CD4-positive, alpha-beta T cell treated with Interleukin-1 beta for 1 hour (primary cell): ENCODE data around the gene MAP7.

Experiments
- DNase-seq, 2 donors: peaks; one replicate each; pipeline ENCODE4 v3.0.0-alpha.2; 2020 to 2022

MAP7 gene

GRCh38 chr6:136370988-136371728, 179.1 kb downstream of the MAP7 start:
- no peak for DNase-seq

DNA sequence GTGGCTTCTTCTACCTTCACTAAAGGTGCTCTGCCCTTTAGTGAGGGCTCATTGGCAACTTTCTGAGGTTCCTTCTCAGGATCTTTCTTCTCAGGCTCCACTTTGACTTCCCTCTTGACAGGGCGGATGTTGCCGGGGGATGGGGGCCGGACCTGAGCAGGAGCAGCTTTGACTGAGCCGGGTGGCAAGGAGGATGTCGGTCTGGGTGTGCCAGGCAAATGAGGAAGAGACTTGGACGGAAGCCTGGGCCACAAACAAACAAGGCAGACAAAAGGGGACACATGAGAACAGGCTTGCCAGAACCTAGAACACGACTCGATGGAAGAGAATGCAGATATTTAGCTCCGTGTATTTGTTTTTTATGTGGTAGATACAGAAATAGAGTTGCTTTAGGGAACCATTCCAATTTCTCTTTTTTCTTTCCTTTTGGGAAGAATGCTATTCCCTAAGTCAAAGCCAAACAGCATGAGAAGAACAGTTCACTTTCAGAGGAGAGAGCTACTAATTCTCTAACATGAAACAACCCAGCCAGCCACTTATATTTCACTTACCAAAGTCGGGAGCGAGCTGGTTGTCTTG, 184.4 kb downstream of the MAP7 start:
- DNase-seq: peak; percentile 4 to 63

- no peak for DNase-seq
Observed at GRCh38 chr6:136362421-136363356, 187.5 kb downstream of the MAP7 start.

DNA sequence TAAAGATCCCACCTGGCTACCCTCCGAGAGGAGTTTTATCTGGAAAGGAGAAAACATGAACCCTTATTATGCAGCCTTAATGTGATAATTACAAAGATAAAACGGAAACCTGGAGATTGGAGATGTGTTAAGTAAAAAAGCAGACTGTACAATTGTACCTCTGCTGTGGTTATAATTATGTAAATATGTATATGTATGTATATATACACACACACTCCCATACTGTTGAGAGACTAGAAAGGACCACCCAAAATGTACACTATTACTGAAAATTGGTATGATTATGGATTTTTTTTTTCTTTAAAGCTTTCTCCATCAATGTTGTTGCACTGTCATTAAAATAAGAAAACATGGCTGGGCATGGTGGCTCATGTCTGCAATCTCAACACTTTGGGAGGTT, 188.4 kb downstream of the MAP7 start:
- no peak for DNase-seq

- no peak for DNase-seq
Observed at GRCh38 chr6:136360783-136361182, 189.4 kb downstream of the MAP7 start.

DNA sequence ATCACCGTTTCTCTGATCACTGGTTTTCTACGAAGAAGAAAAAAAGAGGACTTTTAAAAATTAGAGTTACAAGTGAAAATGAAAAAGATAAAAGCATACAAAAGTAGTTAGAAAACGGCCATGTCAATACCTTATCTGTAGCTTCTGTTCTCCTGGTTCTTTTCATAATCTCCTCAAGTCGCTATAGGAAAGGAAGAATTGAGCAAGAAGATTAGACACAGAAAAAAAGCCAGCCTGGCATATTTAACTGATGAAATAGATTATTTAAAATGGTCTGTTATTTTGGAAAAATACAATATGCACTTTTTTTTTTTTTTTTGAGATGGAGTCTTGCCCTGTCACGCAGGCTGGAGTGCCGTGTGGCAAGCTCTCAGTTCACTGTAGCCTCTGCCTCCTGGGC, 190.4 kb downstream of the MAP7 start:
- no peak for DNase-seq

DNA sequence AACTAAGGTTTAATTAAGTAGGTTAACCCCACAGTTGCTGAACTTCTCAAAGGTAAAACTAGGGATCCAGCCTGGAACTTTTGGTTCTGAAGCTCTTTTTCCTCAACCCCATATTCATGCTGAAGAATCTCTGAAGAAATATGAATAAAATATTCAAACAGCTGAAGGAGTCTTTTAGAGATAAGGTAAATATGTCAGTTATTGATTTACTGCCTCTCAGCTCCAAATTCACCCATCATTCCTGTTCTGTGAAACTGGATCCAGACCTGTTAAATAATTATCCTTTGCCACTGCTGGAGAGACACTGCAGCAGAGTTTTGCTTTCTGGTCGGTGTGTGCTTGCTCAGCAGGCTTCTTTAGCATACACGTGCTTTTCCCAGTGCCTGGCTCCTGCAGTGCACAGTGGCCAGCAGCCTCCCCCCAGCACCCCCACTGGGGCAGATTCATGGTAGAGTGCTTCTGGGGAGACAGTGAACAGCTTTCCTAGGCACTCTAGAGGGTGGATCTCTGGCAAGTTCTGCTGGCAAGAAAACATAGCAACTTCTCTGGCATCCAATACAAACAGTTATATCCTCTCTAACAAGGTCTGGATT, 198.6 kb downstream of the MAP7 start:
- no peak for DNase-seq

DNA sequence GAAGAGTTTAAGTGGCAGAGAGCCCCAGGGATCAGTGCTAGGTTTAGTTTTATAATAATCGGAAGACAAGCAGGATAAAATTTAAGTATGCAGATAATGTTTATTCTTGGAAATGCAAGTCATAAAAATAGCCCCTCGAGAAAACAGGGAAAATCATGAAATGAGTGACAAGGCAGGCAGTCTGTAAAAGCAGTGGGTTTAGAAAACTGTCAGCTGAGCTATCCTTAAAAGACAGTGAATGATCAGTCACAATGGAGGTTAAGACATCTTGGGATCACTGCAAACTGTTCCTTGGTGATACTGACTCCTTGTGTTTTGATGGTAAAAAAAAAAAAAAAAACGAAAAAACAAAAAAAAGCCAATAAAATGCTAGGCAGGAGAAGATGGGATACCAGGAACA, 199.3 kb downstream of the MAP7 start:
- no peak for DNase-seq

GRCh38 chr6:136347847-136348246, 202.4 kb downstream of the MAP7 start:
- DNase-seq: peak in 1 of 2 donors; percentile 30

DNA sequence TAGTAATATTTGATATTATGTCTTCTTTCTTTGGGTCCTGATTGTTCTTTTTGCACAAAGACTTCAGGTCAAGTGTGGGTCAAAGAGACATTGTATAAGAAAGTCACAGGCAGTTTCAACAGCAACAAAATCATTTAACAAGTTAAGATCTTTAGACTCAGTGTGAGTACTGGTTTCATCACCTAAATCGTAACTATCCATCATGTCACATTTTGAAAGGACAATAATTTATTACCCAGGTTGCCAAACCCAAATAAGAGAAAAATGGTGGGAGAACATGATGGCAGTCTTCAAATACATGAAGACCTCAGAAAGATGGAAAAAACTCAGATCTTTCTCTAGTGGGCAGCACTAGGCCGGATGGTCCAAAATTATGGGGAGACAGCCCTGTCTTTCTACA, 205.1 kb downstream of the MAP7 start:
- DNase-seq: no peak

DNA sequence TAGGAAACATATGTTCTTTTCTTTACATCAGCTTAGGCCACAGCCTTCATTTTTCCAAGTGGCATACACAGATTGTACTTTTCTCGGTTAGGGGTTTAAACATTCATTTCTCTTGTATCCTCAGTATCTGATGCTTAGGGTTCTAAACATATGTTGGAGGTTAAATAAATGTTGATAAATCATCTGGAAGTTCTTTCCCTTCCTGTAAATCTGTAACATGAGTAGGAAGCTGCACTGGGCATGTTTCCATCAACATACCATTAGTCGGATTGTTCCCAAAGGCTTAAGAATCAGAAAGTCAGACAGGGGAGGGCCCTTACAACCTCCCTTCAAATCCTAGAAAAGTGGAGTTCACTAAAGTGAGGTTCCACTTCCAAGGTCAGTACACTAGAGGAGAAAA, 205.8 kb downstream of the MAP7 start:
- DNase-seq: no peak

DNA sequence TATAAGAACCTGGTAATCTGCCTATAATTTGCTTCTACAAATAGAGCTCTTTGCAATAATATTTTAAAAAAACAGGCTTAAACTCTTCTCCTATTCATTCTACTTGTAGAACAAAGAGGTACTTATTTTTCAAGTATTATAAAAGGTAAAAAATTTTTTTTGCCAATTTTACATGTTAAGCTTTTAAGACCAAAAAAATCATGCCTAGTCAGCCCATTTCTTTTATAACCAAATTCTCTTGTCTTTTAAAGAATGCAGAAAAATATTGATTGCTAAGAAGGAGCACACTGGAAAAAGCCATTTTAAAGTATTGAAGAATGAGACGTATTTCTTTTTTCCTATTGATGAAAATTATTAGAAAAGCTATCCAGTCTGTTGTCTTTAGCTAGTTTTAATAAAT, 206.5 kb downstream of the MAP7 start:
- no peak for DNase-seq

DNA sequence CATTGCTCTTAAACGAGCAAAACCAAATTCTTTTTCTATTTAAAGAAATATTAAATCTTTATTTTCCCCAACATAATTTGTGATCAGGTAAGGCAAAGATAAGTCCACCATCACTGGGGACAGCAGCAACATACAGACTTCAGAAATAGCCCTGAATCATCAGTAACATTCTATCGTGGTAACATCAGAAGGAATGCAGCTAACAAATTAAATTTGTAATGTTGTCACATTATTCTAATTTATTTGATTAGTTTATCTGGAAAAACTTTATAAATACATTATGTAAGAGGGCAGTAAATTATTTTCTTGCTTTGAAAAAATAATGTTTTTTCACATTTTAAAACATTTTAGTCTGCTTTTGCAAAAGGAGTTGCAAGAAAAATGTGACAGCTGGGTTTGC, 206.9 kb downstream of the MAP7 start:
- DNase-seq: no peak

DNA sequence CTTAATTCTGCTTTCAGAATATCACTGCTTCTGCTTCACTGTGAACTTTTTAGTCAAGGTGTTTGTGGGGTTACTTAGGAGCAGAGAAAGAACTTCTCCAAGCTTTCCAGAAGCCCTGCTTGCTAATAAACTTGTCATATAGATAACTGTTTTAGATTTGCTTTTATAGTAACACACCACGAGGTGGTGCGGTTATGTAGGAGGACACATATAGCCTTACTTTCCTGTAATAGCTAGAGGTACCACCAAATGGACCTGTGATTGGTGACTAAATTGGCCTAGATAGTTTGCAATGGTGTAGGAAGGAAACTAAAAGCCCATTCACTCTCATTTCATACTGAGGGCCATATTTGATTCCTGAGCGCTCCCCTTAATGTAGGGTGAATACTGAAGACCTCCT, 208.3 kb downstream of the MAP7 start:
- DNase-seq: no peak

- no peak for DNase-seq
Observed at GRCh38 chr6:136341367-136341766, 208.9 kb downstream of the MAP7 start.

- no peak for DNase-seq
Observed at GRCh38 chr6:136338486-136338885, 211.7 kb downstream of the MAP7 start.

- no peak for DNase-seq
Observed at GRCh38 chr6:136337606-136338005, 212.6 kb downstream of the MAP7 start.

- DNase-seq: no peak
Observed at GRCh38 chr6:136337121-136337520, 213.1 kb downstream of the MAP7 start.

GRCh38 chr6:136335736-136336363, 214.4 kb downstream of the MAP7 start:
- DNase-seq: no peak

DNA sequence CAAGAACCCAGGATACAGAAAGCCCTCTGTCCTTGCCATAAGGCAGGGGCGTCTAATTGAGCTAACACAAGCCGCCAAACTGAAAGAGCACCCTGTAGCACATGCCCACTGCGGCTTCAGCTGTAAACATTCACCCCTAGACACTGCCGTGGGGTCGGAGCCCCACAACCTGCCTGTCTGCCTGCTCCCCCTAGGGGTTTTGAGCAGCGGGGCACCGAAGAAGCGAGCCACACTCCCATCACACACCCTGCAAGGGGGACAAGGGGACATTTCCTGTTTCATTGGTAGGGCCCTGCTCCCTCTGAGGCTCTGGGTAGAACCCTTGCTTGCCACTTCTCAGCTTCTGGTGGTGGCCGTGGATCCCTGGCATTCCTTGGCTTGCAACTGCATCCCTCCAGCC, 215.4 kb downstream of the MAP7 start:
- DNase-seq: no peak

GRCh38 chr6:136334465-136334846, 215.8 kb downstream of the MAP7 start:
- DNase-seq: no peak

DNA sequence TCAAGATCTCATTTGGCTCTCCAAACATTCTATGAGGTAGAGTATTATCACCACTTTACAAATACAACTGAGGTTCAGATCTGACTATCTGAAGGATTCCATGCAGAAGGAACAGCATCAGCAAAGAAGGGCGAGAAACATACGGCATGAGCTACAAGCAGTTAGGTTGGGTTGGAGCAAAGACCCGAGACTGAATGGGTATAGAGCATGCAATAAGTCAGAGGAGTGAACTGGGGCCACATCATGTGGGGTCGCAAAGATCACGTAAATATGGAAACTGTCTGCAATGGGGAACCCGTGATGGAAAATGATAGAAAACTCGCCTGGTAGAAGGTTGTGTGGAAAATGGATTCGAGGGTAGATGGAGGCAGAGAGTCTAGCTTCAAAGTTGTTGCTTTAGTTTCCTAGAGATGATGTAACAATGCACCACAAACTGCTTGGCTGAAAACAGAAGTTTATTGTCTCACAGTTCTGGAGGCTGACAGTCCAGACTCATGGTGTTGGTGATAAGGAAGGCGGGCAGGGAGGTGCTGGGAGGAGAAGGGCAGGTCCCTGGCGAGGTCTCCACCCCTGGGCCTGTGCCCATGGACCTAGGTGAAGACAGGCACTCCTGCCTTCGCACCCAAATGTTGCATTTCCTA, 216.3 kb downstream of the MAP7 start:
- DNase-seq: no peak
